Astrocyte of the spinal cord (primary cell): ENCODE measurements around the gene IRF8.
"Not testable (repeated sequence)": the region's sequence is repeated elsewhere in the genome, so short reads cannot be mapped to it uniquely, and the experiment has no call there.

Experiments
- DNase-seq: peaks from one replicate; pipeline ENCODE4 v3.0.0; 2011; ENCODE audit warnings: low read depth, low spot score
- H3K4me3 ChIP-seq: 2 replicates; pipeline ENCODE4 v1.5.1; 2011; ENCODE audit warnings: low read depth, mild to moderate bottlenecking, low read length, moderate library complexity
- CTCF ChIP-seq: IDR thresholded peaks from 2 replicates; pipeline ENCODE4 v1.5.1; 2012; ENCODE audit warnings: low read depth, mild to moderate bottlenecking, low read length, inconsistent platforms
- in situ Hi-C: cut with HindIII; loops from 2 replicates; pipeline ENCODE4 v1.10.0; 2017; ENCODE audit warnings: low sequenced_read_pairs

IRF8 gene

GRCh38 chr16:85868495-85868894 is 30.5 kb upstream of the IRF8 start:
- H3K4me3 ChIP-seq = no peak overlapping the region
- no peak for TF ChIP-seq CTCF
- in situ Hi-C loops = no loop called here
- no peak for DNase-seq

GRCh38 chr16:85869206-85869605 is 29.8 kb upstream of the IRF8 start:
- H3K4me3 ChIP-seq = no peak overlapping the region
- in situ Hi-C loops = no loop called here
- no peak for DNase-seq
- no peak for TF ChIP-seq CTCF

- DNase-seq = no peak
- in situ Hi-C loops = no loop called here
- TF ChIP-seq CTCF = no peak
- H3K4me3 ChIP-seq = no peak overlapping the region
Measured at GRCh38 chr16:85869785-85870558, 29.0 kb upstream of the IRF8 start.

- no peak for DNase-seq
- in situ Hi-C loops = no loop called here
- no peak for TF ChIP-seq CTCF
- H3K4me3 ChIP-seq = no peak overlapping the region
Measured at GRCh38 chr16:85871756-85872155, 27.2 kb upstream of the IRF8 start.

GRCh38 chr16:85872734-85873133 is 26.2 kb upstream of the IRF8 start:
- H3K4me3 ChIP-seq = no peak overlapping the region
- DNase-seq = no peak
- no peak for TF ChIP-seq CTCF
- in situ Hi-C loops = no loop called here

- no peak for DNase-seq
- H3K4me3 ChIP-seq = no peak overlapping the region
- in situ Hi-C loops = no loop called here
- TF ChIP-seq CTCF = no peak
Measured at GRCh38 chr16:85873153-85873552, 25.8 kb upstream of the IRF8 start.

GRCh38 chr16:85874031-85874430 is 24.9 kb upstream of the IRF8 start:
- in situ Hi-C loops = not testable (repeated sequence)

More at GRCh38 chr16:85874031-85874430, 24.9 kb upstream of the IRF8 start:
- not testable (repeated sequence) for H3K4me3 ChIP-seq, DNase-seq
